PC-9 (cell line): ENCODE measurements around the gene TGIF2. TPM values are rescaled to one million over a fixed set of nuclear protein-coding genes. Genes with fewer than 3 reads are reported as not detected.
"Not testable (repeated sequence)": the region's sequence is repeated elsewhere in the genome, so short reads cannot be mapped to it uniquely, and the experiment has no call there.

Experiments used
- BruUV-seq: library from RNA; stranded (reverse); fragments of 400-500 nt; replicated peaks from 2 replicates; lab custom pipeline; 2021; lab: Mats Ljungman, UMichigan
- CTCF ChIA-PET: fragments of 300-600 bp; sonication (Branson Sonifier 250); formaldehyde crosslinking; loops from one replicate; lab custom pipeline; 2022; ENCODE audit warnings: antibody characterized with exemption; lab: Charles Lee
- POLR2A ChIA-PET: fragments of 300-600 bp; sonication (Branson Sonifier 250); formaldehyde crosslinking; loops from one replicate; lab custom pipeline; 2022; ENCODE audit warnings: antibody characterized with exemption; ENCODE audit not compliant: unreplicated experiment; lab: Charles Lee
- DNase-seq, 2 experiments: peaks; one replicate each; pipeline versions ENCODE4 v3.0.0 to v3.0.0-alpha.2; 2015 to 2022; ENCODE audit warnings: mixed read lengths in 1 of 2
- H2AFZ ChIP-seq: fragments of 200-600 bp; sonication (generic); 2 replicates; pipeline ENCODE4 v1.8.1; 2017; ENCODE audit warnings: antibody characterized with exemption
- H3F3A ChIP-seq: fragments of 200-600 bp; sonication (generic); 2 replicates; pipeline ENCODE4 v1.8.1; 2017; ENCODE audit warnings: antibody characterized with exemption, mild to moderate bottlenecking, low read depth; ENCODE audit not compliant: insufficient read depth
- H3K27ac ChIP-seq: fragments of 200-600 bp; sonication (generic); 2 replicates; pipeline ENCODE4 v1.6.1; 2016; ENCODE audit warnings: mixed run types
- H3K27me3 ChIP-seq: fragments of 200-600 bp; sonication (generic); 2 replicates; pipeline ENCODE4 v1.6.1; 2016; ENCODE audit warnings: low read depth, mixed run types; ENCODE audit not compliant: insufficient read depth
- H3K36me3 ChIP-seq: fragments of 200-600 bp; sonication (generic); 2 replicates; pipeline ENCODE4 v1.6.1; 2016; ENCODE audit warnings: low read depth, mixed run types
- H3K4me1 ChIP-seq: fragments of 200-600 bp; sonication (generic); replicated peaks from 2 replicates; pipeline ENCODE4 v1.6.1; 2016; ENCODE audit warnings: mixed run types; ENCODE audit not compliant: insufficient read depth
- H3K4me2 ChIP-seq: fragments of 200-600 bp; sonication (generic); 2 replicates; pipeline ENCODE4 v1.6.1; 2017; ENCODE audit warnings: mixed run types
- H3K4me3 ChIP-seq: fragments of 200-600 bp; sonication (generic); 2 replicates; pipeline ENCODE4 v1.6.1; 2016; ENCODE audit warnings: mixed run types
- H3K79me2 ChIP-seq: fragments of 200-600 bp; sonication (generic); 2 replicates; pipeline ENCODE4 v1.6.1; 2017; ENCODE audit warnings: low read depth, mixed run types
- H3K9me2 ChIP-seq: fragments of 200-600 bp; sonication (generic); 2 replicates; pipeline ENCODE4 v1.8.1; 2017; ENCODE audit warnings: mild to moderate bottlenecking; ENCODE audit not compliant: insufficient read depth
- H3K9me3 ChIP-seq: fragments of 200-600 bp; sonication (generic); 2 replicates; pipeline ENCODE4 v1.8.1; 2016; ENCODE audit warnings: low read depth; ENCODE audit not compliant: insufficient read depth
- H4K20me1 ChIP-seq: fragments of 200-600 bp; sonication (generic); 2 replicates; pipeline ENCODE4 v1.8.1; 2017; ENCODE audit not compliant: insufficient read depth
- CTCF ChIP-seq: fragments of 200-600 bp; sonication (generic); conservative IDR thresholded peaks from 2 replicates; pipeline ENCODE4 v1.6.1; 2017; ENCODE audit warnings: mixed run types, antibody characterized with exemption, mild to moderate bottlenecking, moderate library complexity
- EZH2 ChIP-seq: fragments of 200-600 bp; sonication (generic); IDR thresholded peaks from 2 replicates; pipeline ENCODE4 v1.8.0; 2017; ENCODE audit warnings: antibody characterized with exemption, low read depth
- intact Hi-C: fragments of 100-400 bp; cut with micrococcal nuclease; formaldehyde crosslinking; loops from one replicate; pipeline ENCODE4 v1.10.0; 2022; ENCODE audit not compliant: unreplicated experiment
- total RNA-seq: library from RNA; stranded (reverse); gene quantifications from 2 replicates; pipeline ENCODE4 v1.2.3, GENCODE V29; 2021

Gene TGIF2
- total RNA-seq, 1 experiment from 2014 or later, result 18.3 TPM

- H3K4me1 ChIP-seq, result no peaks in the 10 kb centered on the region
- H3F3A ChIP-seq, result no peaks in the 10 kb centered on the region
- POLR2A ChIA-PET, result no interaction called here
- no peak for DNase-seq
- no peak overlapping the region for H3K27ac ChIP-seq
- H3K27me3 ChIP-seq, result no peaks in the 10 kb centered on the region
- H3K9me3 ChIP-seq, result peaks cover 3% of the 10 kb centered on the region; the same call in 1 of the 2 replicates
- intact Hi-C loops, result no loop called here
- CTCF ChIA-PET, result no interaction called here
- TF ChIP-seq CTCF (no peak), EZH2 (no peak)
- no peak overlapping the region for H2AFZ ChIP-seq
- no peaks in the 10 kb centered on the region for H4K20me1 ChIP-seq
- H3K4me2 ChIP-seq, result no peak overlapping the region
- H3K36me3 ChIP-seq, result no peaks in the 10 kb centered on the region
- no peaks in the 10 kb centered on the region for H3K9me2 ChIP-seq
- no peaks in the 10 kb centered on the region for H3K79me2 ChIP-seq
- no peak overlapping the region for H3K4me3 ChIP-seq
- no TSS peak for BruUV-seq
Observed at GRCh38 chr20:36562724-36563123, 10.7 kb upstream of the TGIF2 start.

GRCh38 chr20:36563374-36563773 is 10.0 kb upstream of the TGIF2 start:
- no peaks in the 10 kb centered on the region for H3K4me1 ChIP-seq
- intact Hi-C loops, result no loop called here
- H3K27ac ChIP-seq, result no peak overlapping the region
- no peaks in the 10 kb centered on the region for H3K27me3 ChIP-seq
- H2AFZ ChIP-seq, result no peak overlapping the region
- ChIA-PET POLR2A (no interaction called here), CTCF (no interaction called here)
- no peak overlapping the region for H3K4me2 ChIP-seq
- H3K4me3 ChIP-seq, result no peak overlapping the region
- no peaks in the 10 kb centered on the region for H4K20me1 ChIP-seq
- no peaks in the 10 kb centered on the region for H3K79me2 ChIP-seq
- no TSS peak for BruUV-seq
- H3K9me2 ChIP-seq, result no peaks in the 10 kb centered on the region
- H3K9me3 ChIP-seq, result peaks cover 3% of the 10 kb centered on the region; the same call in 1 of the 2 replicates
- no peaks in the 10 kb centered on the region for H3K36me3 ChIP-seq
- TF ChIP-seq EZH2 (no peak), CTCF (no peak)
- no peak for DNase-seq
- H3F3A ChIP-seq, result no peaks in the 10 kb centered on the region

GRCh38 chr20:36564078-36564725 is 9.2 kb upstream of the TGIF2 start:
- H3K4me3 ChIP-seq, H4K20me1 ChIP-seq, H3K27ac ChIP-seq, H3K27me3 ChIP-seq, H3K36me3 ChIP-seq, CTCF ChIA-PET, POLR2A ChIA-PET, H3K79me2 ChIP-seq, H3K9me3 ChIP-seq, H2AFZ ChIP-seq, H3K4me1 ChIP-seq, DNase-seq, intact Hi-C loops, H3F3A ChIP-seq, H3K4me2 ChIP-seq, H3K9me2 ChIP-seq, BruUV-seq: not testable (repeated sequence)

- H4K20me1 ChIP-seq, H3K36me3 ChIP-seq, H3K27me3 ChIP-seq, POLR2A ChIA-PET, H3K9me3 ChIP-seq, CTCF ChIA-PET, H3F3A ChIP-seq, H2AFZ ChIP-seq, H3K79me2 ChIP-seq, H3K4me1 ChIP-seq, H3K4me2 ChIP-seq, H3K4me3 ChIP-seq, H3K27ac ChIP-seq, intact Hi-C loops, H3K9me2 ChIP-seq, BruUV-seq, DNase-seq: not testable (repeated sequence)
Observed at GRCh38 chr20:36564726-36565121, 8.7 kb upstream of the TGIF2 start.
